HepG2 (cell line): ENCODE measurements around the gene FOXA1. TPM values are rescaled to one million over a fixed set of nuclear protein-coding genes. Genes with fewer than 3 reads are reported as not detected.

Experiments
- ATF7 ChIP-seq, 2 experiments: fragments of 450-650 bp in 1 of 2; sonication (generic) in 1 of 2; formaldehyde crosslinking in 1 of 2; IDR thresholded peaks; 2 replicates each; pipeline versions ENCODE4 v1.4.0 to v1.6.1; 2016 to 2020; ENCODE audit warnings: antibody characterized with exemption in 1 of 2, mild to moderate bottlenecking in 1 of 2, missing genetic modification reagents in 1 of 2
- ATRX ChIP-seq: sonication (generic); formaldehyde crosslinking; IDR thresholded peaks from 2 replicates; pipeline ENCODE4 v1.4.0; 2020; ENCODE audit warnings: missing genetic modification reagents, borderline replicate concordance
- HOXA9 ChIP-seq: sonication (generic); formaldehyde crosslinking; IDR thresholded peaks from 2 replicates; pipeline ENCODE4 v1.8.1; 2022; ENCODE audit warnings: missing genetic modification reagents, mild to moderate bottlenecking, moderate library complexity, borderline replicate concordance
- MED13 ChIP-seq: sonication (generic); formaldehyde crosslinking; IDR thresholded peaks from 2 replicates; pipeline ENCODE4 v1.5.0; 2020; ENCODE audit warnings: missing genetic modification reagents
- MYC ChIP-seq: sonication (generic); formaldehyde crosslinking; IDR thresholded peaks from 2 replicates; pipeline ENCODE4 v1.9.0; 2021; ENCODE audit warnings: missing genetic modification reagents, borderline replicate concordance
- NAIF1 ChIP-seq: sonication (generic); formaldehyde crosslinking; IDR thresholded peaks from 2 replicates; pipeline ENCODE4 v1.5.0; 2020; ENCODE audit warnings: mild to moderate bottlenecking, missing genetic modification reagents, borderline replicate concordance
- NCOA2 ChIP-seq: sonication (generic); formaldehyde crosslinking; IDR thresholded peaks from 2 replicates; pipeline ENCODE4 v1.8.0; 2022; ENCODE audit warnings: inconsistent platforms
- PHF21A ChIP-seq: sonication (generic); formaldehyde crosslinking; IDR thresholded peaks from 2 replicates; pipeline ENCODE4 v1.5.0; 2020; ENCODE audit warnings: mild to moderate bottlenecking, missing genetic modification reagents
- PITX1 ChIP-seq: sonication (generic); formaldehyde crosslinking; IDR thresholded peaks from 2 replicates; pipeline ENCODE4 v1.5.1; 2020; ENCODE audit warnings: mild to moderate bottlenecking, missing genetic modification reagents
- SALL1 ChIP-seq: sonication (generic); formaldehyde crosslinking; IDR thresholded peaks from 2 replicates; pipeline ENCODE4 v1.8.0; 2022; ENCODE audit warnings: mild to moderate bottlenecking, missing genetic modification reagents
- SATB2 ChIP-seq: sonication (generic); formaldehyde crosslinking; IDR thresholded peaks from 2 replicates; pipeline ENCODE4 v1.5.0; 2020; ENCODE audit warnings: missing genetic modification reagents
- SMAD1 ChIP-seq: sonication (generic); formaldehyde crosslinking; IDR thresholded peaks from 2 replicates; pipeline ENCODE4 v1.4.0; 2020; ENCODE audit warnings: missing genetic modification reagents, low read depth, mild to moderate bottlenecking, borderline replicate concordance
- SMAD3 ChIP-seq: sonication (generic); formaldehyde crosslinking; IDR thresholded peaks from 2 replicates; pipeline ENCODE4 v1.4.0; 2020; ENCODE audit warnings: missing genetic modification reagents
- TAF1 ChIP-seq: sonication (generic); formaldehyde crosslinking; IDR thresholded peaks from 2 replicates; pipeline ENCODE4 v1.4.0; 2020; ENCODE audit warnings: missing genetic modification reagents
- ZFP62 ChIP-seq: sonication (generic); formaldehyde crosslinking; IDR thresholded peaks from 2 replicates; pipeline ENCODE4 v1.4.0; 2020; ENCODE audit warnings: missing genetic modification reagents
- ZNF207 ChIP-seq: fragments of 450-650 bp; IDR thresholded peaks from 2 replicates; pipeline ENCODE4 v1.6.1; 2016; ENCODE audit warnings: antibody characterized with exemption, borderline replicate concordance
- ZNF382 ChIP-seq: sonication (generic); formaldehyde crosslinking; IDR thresholded peaks from 2 replicates; pipeline ENCODE4 v1.5.0; 2020; ENCODE audit warnings: missing genetic modification reagents, mild to moderate bottlenecking, borderline replicate concordance
- ZNF724P ChIP-seq: sonication (generic); formaldehyde crosslinking; IDR thresholded peaks from 2 replicates; pipeline ENCODE4 v1.8.0; 2022; ENCODE audit warnings: missing genetic modification reagents, borderline replicate concordance
- polyA plus RNA-seq, 8 experiments: library from polyadenylated mRNA; depleted of rRNA in 3 of 8; stranded (reverse) in 7 of 8; unstranded in 1 of 8; fragments of >200 nt; fragmentation: Illumina TruSeq in 4 of 8; extraction: Trizol in 4 of 8; gene quantifications; 2 replicates each; pipeline versions ENCODE4 v1.2.1 to v1.2.3, GENCODE V29; 2011 to 2016; ENCODE audit warnings: low read depth in 4 of 8, missing spikeins in 1 of 8, mixed read lengths in 1 of 8; ENCODE audit not compliant: insufficient read depth in 1 of 8
- total RNA-seq, 5 experiments: library from RNA; depleted of rRNA; stranded (reverse); fragments of >200 nt; fragmentation: Illumina TruSeq; extraction: Trizol; gene quantifications; 2 replicates each; pipeline ENCODE4 v1.2.3, GENCODE V29; 2016; ENCODE audit warnings: low read depth in 1 of 5
- TF ChIP-seq, protein P1 (sequence below): sonication (generic); formaldehyde crosslinking; IDR thresholded peaks from 2 replicates; pipeline ENCODE4 v1.9.0; 2021; ENCODE audit warnings: missing genetic modification reagents, mild to moderate bottlenecking, borderline replicate concordance
- TF ChIP-seq, protein P2 (sequence below): sonication (generic); formaldehyde crosslinking; IDR thresholded peaks from 2 replicates; pipeline ENCODE4 v1.4.0; 2020; ENCODE audit warnings: missing genetic modification reagents, mild to moderate bottlenecking, borderline replicate concordance
- TF ChIP-seq, protein P3 (sequence below): sonication (generic); formaldehyde crosslinking; IDR thresholded peaks from 2 replicates; pipeline ENCODE4 v1.4.0; 2020; ENCODE audit warnings: low read depth, missing genetic modification reagents

The FOXA1 gene
- total and polyA plus RNA-seq, 2 of the 13 experiments (the other 11 are each of a cell fraction or from before 2014, with no cell fraction given): 43.4 to 58.6 TPM

DNA sequence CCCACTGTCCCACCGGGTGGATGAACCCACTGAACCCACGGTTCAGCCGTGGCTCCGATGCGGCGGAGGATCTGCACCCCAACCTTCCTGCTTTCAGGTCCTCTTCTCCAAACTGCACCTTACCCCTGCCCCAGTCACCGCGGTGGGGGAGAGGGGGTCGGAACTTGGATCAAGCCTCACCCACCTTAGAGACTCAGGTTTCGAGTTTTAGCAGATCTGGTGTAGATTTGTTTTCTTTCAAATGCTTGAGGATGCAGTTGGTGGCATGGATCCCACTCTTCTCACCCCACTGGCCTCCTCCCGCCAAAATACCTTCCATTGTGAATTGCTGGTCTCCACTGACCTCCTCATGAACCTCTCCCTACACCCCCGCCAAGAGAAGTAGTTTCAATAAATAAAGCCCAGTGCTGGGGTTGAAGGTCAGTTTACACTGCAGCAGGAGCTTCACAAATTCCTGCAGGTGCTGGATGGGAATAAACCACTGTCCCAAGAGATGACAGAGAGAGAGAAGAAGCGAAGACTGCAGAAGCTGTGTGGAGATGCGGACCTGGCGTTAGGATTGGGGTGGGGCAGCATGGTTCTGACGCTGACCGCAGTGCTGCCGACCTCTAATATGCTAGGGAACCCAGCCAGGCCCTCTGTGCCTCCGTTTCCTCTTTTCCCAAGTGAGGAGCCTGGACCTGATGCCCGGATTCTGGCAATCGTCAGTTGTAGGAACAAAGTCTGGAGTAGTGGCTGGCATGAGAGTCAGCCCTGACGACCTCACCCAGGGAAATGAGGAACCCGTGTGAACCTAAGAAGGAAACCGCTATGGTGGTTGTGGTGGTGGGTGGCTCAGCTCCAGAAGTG lies 7.8 kb upstream of the FOXA1 start (continued):
- TF ChIP-seq NAIF1 (no peak), HOXA9 (no peak), SALL1 (CRISPR knock-in tag) (peak; percentile 97), ZNF382 (CRISPR knock-in tag) (no peak), SMAD1 (CRISPR knock-in tag) (0 out of 2 replicates have a peak, but pooled peaks have one; percentile 62), NCOA2 (CRISPR knock-in tag) (peak; percentile 91), ZNF724P (CRISPR knock-in tag) (peak; percentile 73; the same call in 1 of the 2 replicates), MED13 (peak; percentile 79; the same call in 1 of the 2 replicates), SATB2 (CRISPR knock-in tag) (0 out of 2 replicates have a peak, but pooled peaks have one; percentile 70), MYC (CRISPR knock-in tag) (peak; percentile 63), SMAD3 (CRISPR knock-in tag) (no peak), ZNF207 (no peak), ZFP62 (CRISPR knock-in tag) (no peak), ATF7 (IDR thresholded peaks at IDR 0.05) (no peak), ATF7 (CRISPR knock-in tag; IDR thresholded peaks at IDR 0.05) (0 out of 2 replicates have a peak, but pooled peaks have one; percentile 19), ATRX (CRISPR knock-in tag) (no peak), TAF1 (CRISPR knock-in tag) (peak; percentile 30; the same call in 1 of the 2 replicates), PHF21A (CRISPR knock-in tag) (peak; percentile 100), PITX1 (CRISPR knock-in tag) (peak; percentile 94)
- TF ChIP-seq, protein P1, sequence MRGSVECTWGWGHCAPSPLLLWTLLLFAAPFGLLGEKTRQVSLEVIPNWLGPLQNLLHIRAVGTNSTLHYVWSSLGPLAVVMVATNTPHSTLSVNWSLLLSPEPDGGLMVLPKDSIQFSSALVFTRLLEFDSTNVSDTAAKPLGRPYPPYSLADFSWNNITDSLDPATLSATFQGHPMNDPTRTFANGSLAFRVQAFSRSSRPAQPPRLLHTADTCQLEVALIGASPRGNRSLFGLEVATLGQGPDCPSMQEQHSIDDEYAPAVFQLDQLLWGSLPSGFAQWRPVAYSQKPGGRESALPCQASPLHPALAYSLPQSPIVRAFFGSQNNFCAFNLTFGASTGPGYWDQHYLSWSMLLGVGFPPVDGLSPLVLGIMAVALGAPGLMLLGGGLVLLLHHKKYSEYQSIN (CRISPR knock-in tag): no peak
- TF ChIP-seq, protein P2, sequence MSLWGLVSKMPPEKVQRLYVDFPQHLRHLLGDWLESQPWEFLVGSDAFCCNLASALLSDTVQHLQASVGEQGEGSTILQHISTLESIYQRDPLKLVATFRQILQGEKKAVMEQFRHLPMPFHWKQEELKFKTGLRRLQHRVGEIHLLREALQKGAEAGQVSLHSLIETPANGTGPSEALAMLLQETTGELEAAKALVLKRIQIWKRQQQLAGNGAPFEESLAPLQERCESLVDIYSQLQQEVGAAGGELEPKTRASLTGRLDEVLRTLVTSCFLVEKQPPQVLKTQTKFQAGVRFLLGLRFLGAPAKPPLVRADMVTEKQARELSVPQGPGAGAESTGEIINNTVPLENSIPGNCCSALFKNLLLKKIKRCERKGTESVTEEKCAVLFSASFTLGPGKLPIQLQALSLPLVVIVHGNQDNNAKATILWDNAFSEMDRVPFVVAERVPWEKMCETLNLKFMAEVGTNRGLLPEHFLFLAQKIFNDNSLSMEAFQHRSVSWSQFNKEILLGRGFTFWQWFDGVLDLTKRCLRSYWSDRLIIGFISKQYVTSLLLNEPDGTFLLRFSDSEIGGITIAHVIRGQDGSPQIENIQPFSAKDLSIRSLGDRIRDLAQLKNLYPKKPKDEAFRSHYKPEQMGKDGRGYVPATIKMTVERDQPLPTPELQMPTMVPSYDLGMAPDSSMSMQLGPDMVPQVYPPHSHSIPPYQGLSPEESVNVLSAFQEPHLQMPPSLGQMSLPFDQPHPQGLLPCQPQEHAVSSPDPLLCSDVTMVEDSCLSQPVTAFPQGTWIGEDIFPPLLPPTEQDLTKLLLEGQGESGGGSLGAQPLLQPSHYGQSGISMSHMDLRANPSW (CRISPR knock-in tag): no peak; the same call in 1 of the 2 replicates
- TF ChIP-seq, protein P3, sequence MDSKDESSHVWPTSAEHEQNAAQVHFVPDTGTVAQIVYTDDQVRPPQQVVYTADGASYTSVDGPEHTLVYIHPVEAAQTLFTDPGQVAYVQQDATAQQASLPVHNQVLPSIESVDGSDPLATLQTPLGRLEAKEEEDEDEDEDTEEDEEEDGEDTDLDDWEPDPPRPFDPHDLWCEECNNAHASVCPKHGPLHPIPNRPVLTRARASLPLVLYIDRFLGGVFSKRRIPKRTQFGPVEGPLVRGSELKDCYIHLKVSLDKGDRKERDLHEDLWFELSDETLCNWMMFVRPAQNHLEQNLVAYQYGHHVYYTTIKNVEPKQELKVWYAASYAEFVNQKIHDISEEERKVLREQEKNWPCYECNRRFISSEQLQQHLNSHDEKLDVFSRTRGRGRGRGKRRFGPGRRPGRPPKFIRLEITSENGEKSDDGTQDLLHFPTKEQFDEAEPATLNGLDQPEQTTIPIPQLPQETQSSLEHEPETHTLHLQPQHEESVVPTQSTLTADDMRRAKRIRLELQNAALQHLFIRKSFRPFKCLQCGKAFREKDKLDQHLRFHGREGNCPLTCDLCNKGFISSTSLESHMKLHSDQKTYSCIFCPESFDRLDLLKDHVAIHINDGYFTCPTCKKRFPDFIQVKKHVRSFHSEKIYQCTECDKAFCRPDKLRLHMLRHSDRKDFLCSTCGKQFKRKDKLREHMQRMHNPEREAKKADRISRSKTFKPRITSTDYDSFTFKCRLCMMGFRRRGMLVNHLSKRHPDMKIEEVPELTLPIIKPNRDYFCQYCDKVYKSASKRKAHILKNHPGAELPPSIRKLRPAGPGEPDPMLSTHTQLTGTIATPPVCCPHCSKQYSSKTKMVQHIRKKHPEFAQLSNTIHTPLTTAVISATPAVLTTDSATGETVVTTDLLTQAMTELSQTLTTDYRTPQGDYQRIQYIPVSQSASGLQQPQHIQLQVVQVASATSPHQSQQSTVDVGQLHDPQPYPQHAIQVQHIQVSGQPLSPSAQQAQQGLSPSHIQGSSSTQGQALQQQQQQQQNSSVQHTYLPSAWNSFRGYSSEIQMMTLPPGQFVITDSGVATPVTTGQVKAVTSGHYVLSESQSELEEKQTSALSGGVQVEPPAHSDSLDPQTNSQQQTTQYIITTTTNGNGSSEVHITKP (CRISPR knock-in tag): peak; percentile 91; the same call in 1 of the 2 replicates
